DND-41 (cell line): ENCODE results near the gene ONECUT1.

Experiments
- ATAC-seq: fragments of 200-7000 bp; cut with Tn5 transposase; 3 replicates; pipeline ENCODE4 v1.9.1; 2021; ENCODE audit warnings: low read depth; ENCODE audit not compliant: insufficient read depth
- DNase-seq: peaks from one replicate; pipeline ENCODE4 v3.0.0-alpha.2; 2020
- H2AFZ ChIP-seq: 2 replicates; pipeline ENCODE4 v1.6.0; 2012; ENCODE audit warnings: low read depth, low read length
- H3K27ac ChIP-seq: 2 replicates; pipeline ENCODE4 v1.5.1; 2012; ENCODE audit warnings: low read length, inconsistent platforms
- H3K27me3 ChIP-seq: fragments of 200-600 bp; sonication (generic); 2 replicates; pipeline ENCODE4 v1.6.0; 2012; ENCODE audit warnings: low read length, mild to moderate bottlenecking, inconsistent platforms; ENCODE audit not compliant: insufficient read depth, poor library complexity
- H3K36me3 ChIP-seq: 2 replicates; pipeline ENCODE4 v1.5.1; 2012; ENCODE audit warnings: low read length, inconsistent platforms; ENCODE audit not compliant: insufficient read depth
- H3K4me1 ChIP-seq: 2 replicates; pipeline ENCODE4 v1.5.1; 2012; ENCODE audit warnings: mild to moderate bottlenecking, low read length; ENCODE audit not compliant: insufficient read depth
- H3K4me2 ChIP-seq: 2 replicates; pipeline ENCODE4 v1.6.0; 2012; ENCODE audit warnings: mild to moderate bottlenecking, moderate library complexity, low read length, inconsistent platforms; ENCODE audit not compliant: insufficient read depth
- H3K4me3 ChIP-seq, 2 experiments: fragments of 200-600 bp in 1 of 2; shearing (Covaris generic) in 1 of 2; 2 replicates each; pipeline ENCODE4 v1.5.1; 2012 to 2016; ENCODE audit warnings: inconsistent platforms in 2 of 2, low read length in 2 of 2, mild to moderate bottlenecking in 2 of 2, low read depth in 1 of 2, moderate library complexity in 1 of 2
- H3K79me2 ChIP-seq: 2 replicates; pipeline ENCODE4 v1.6.0; 2012; ENCODE audit warnings: low read length, inconsistent platforms; ENCODE audit not compliant: insufficient read depth
- H3K9ac ChIP-seq: 2 replicates; pipeline ENCODE4 v1.6.0; 2012; ENCODE audit warnings: low read depth, mild to moderate bottlenecking, inconsistent platforms, low read length, moderate library complexity
- H3K9me3 ChIP-seq: 2 replicates; pipeline ENCODE4 v1.5.1; 2012; ENCODE audit warnings: low read length, moderate library complexity, mild to moderate bottlenecking, inconsistent platforms; ENCODE audit not compliant: insufficient read depth, severe bottlenecking
- H4K20me1 ChIP-seq: 2 replicates; pipeline ENCODE4 v1.6.0; 2012; ENCODE audit warnings: low read length; ENCODE audit not compliant: insufficient read depth
- CTCF ChIP-seq: IDR thresholded peaks from 2 replicates; pipeline ENCODE4 v1.5.1; 2012; ENCODE audit warnings: borderline replicate concordance, low read length, moderate library complexity, mild to moderate bottlenecking; ENCODE audit not compliant: poor library complexity, severe bottlenecking; ENCODE audit errors: extremely low read depth
- EZH2 ChIP-seq: IDR thresholded peaks from 3 replicates; pipeline ENCODE4 v1.6.1; 2012; ENCODE audit warnings: borderline replicate concordance, low read depth, mild to moderate bottlenecking, moderate library complexity, low read length, inconsistent platforms; ENCODE audit not compliant: severe bottlenecking

ONECUT1 gene

GRCh38 chr15:52733088-52733487 lies 57.0 kb downstream of the ONECUT1 start:
- Histone ChIP-seq H3K4me1 (peaks cover 3% of the 10 kb centered on the region; the same call in 1 of the 2 replicates), H3K4me3 (no peak overlapping the region), H2AFZ (no peak overlapping the region), H3K27me3 (no peaks in the 10 kb centered on the region), H3K27ac (no peak overlapping the region), H3K36me3 (no peaks in the 10 kb centered on the region), H4K20me1 (no peaks in the 10 kb centered on the region), H3K79me2 (no peaks in the 10 kb centered on the region), H3K4me2 (no peak overlapping the region), H3K9me3 (no peaks in the 10 kb centered on the region), H3K9ac (no peak overlapping the region)
- no peak for DNase-seq
- no peak for TF ChIP-seq EZH2
- TF ChIP-seq CTCF = no peak
- ATAC-seq = no peak

- H3K4me2 ChIP-seq = no peak overlapping the region
- H3K36me3 ChIP-seq = no peaks in the 10 kb centered on the region
Measured at GRCh38 chr15:52732551-52732950, 57.6 kb downstream of the ONECUT1 start.

GRCh38 chr15:52731732-52732470 lies 58.2 kb downstream of the ONECUT1 start:
- Histone ChIP-seq H2AFZ (no peak overlapping the region; the same call in 1 of the 2 replicates), H3K4me1 (peaks cover 3% of the 10 kb centered on the region; the same call in 1 of the 2 replicates), H3K27ac (no peak overlapping the region), H4K20me1 (no peaks in the 10 kb centered on the region), H3K9me3 (no peaks in the 10 kb centered on the region), H3K27me3 (no peaks in the 10 kb centered on the region), H3K4me3 (no peak overlapping the region), H3K9ac (no peak overlapping the region), H3K4me2 (no peak overlapping the region), H3K36me3 (no peaks in the 10 kb centered on the region), H3K79me2 (no peaks in the 10 kb centered on the region)
- no peak for ATAC-seq
- no peak for DNase-seq
- TF ChIP-seq EZH2 = no peak
- TF ChIP-seq CTCF = no peak

More at GRCh38 chr15:52732551-52732950, 57.6 kb downstream of the ONECUT1 start:
- no peak overlapping the region for H3K9ac ChIP-seq
- no peaks in the 10 kb centered on the region for H3K79me2 ChIP-seq
- no peak overlapping the region for H3K27ac ChIP-seq
- H3K27me3 ChIP-seq = no peaks in the 10 kb centered on the region
- ATAC-seq = no peak
- TF ChIP-seq EZH2 (no peak), CTCF (no peak)
- no peak for DNase-seq
- H3K4me1 ChIP-seq = peaks cover 3% of the 10 kb centered on the region; the same call in 1 of the 2 replicates
- H3K4me3 ChIP-seq = no peak overlapping the region
- no peaks in the 10 kb centered on the region for H3K9me3 ChIP-seq
- no peaks in the 10 kb centered on the region for H4K20me1 ChIP-seq
- no peak overlapping the region for H2AFZ ChIP-seq
